Stimulated activated CD4-positive, alpha-beta T cell treated with anti-CD3 and anti-CD28 coated beads, TNF-alpha, amount 100 ng/mL, for 24 hours (primary cell): Measurements from ENCODE around the gene PNPLA5.
"Not testable (repeated sequence)": the region's sequence is repeated elsewhere in the genome, so short reads cannot be mapped to it uniquely, and the experiment has no call there.

Experiments
- DNase-seq, 3 experiments: peaks; one replicate each; pipeline ENCODE4 v3.0.0-alpha.2; 2020; ENCODE audit warnings: low read depth in 3 of 3

The PNPLA5 gene

GRCh38 chr22:43891360-43892182 lies at the start of gene PNPLA5:
PNPLA5 (minus strand) TSS chr22:43892013; CDS start chr22:43891880, 133 bp downstream.
- peak in 1 of 3 experiments; percentile 46 for DNase-seq

GRCh38 chr22:43941449-43941848 lies 49.6 kb upstream of the PNPLA5 start:
- no peak for DNase-seq

- no peak for DNase-seq
Observed at GRCh38 chr22:43931771-43932170, 40.0 kb upstream of the PNPLA5 start.

- no peak for DNase-seq
Observed at GRCh38 chr22:43928908-43929307, 37.1 kb upstream of the PNPLA5 start.

- no peak for DNase-seq
Observed at GRCh38 chr22:43928468-43928867, 36.7 kb upstream of the PNPLA5 start.

- no peak for DNase-seq
Observed at GRCh38 chr22:43926349-43926710, 34.5 kb upstream of the PNPLA5 start.

- no peak for DNase-seq
Observed at GRCh38 chr22:43925433-43926348, 33.9 kb upstream of the PNPLA5 start.

- DNase-seq: no peak
Observed at GRCh38 chr22:43924877-43925276, 33.1 kb upstream of the PNPLA5 start.

GRCh38 chr22:43923631-43924464 lies 32.0 kb upstream of the PNPLA5 start, which contains the start of gene PNPLA3:
PNPLA3 (plus strand) TSS chr22:43923805; CDS start chr22:43923912, 107 bp downstream.
- DNase-seq: peak; percentile 54 to 83 (median 69)

- no peak for DNase-seq
Observed at GRCh38 chr22:43923191-43923590, 31.4 kb upstream of the PNPLA5 start.

GRCh38 chr22:43922123-43922522 lies 30.3 kb upstream of the PNPLA5 start:
- DNase-seq: no peak

- no peak for DNase-seq
Observed at GRCh38 chr22:43921370-43921769, 29.6 kb upstream of the PNPLA5 start.

GRCh38 chr22:43919106-43919973 lies 27.5 kb upstream of the PNPLA5 start:
- no peak for DNase-seq

GRCh38 chr22:43917521-43917920 lies 25.7 kb upstream of the PNPLA5 start:
- no peak for DNase-seq

- DNase-seq: no peak
Observed at GRCh38 chr22:43911351-43911750, 19.5 kb upstream of the PNPLA5 start.

- no peak for DNase-seq
Observed at GRCh38 chr22:43910178-43910695, 18.4 kb upstream of the PNPLA5 start.

- no peak for DNase-seq
Observed at GRCh38 chr22:43909708-43910107, 17.9 kb upstream of the PNPLA5 start.

GRCh38 chr22:43905681-43906080 lies 13.9 kb upstream of the PNPLA5 start:
- no peak for DNase-seq

GRCh38 chr22:43904412-43904811 lies 12.6 kb upstream of the PNPLA5 start:
- DNase-seq: peak in 1 of 3 experiments; percentile 34

GRCh38 chr22:43903033-43903432 lies 11.2 kb upstream of the PNPLA5 start:
- DNase-seq: not testable (repeated sequence)
